ENCODE measurements around the gene CABLES2. TPM values are rescaled to one million over a fixed set of nuclear protein-coding genes. Genes with fewer than 3 reads are reported as not detected.
A peak's percentile ranks its signal among the peaks of the same experiment; 100 is the strongest.

The CABLES2 gene
- total and polyA plus RNA-seq, 9 of the 15 experiments (the other 6 are each of a cell fraction or from before 2014, with no cell fraction given): 0.46 to 4.2 (median 1.6) TPM

DNA sequence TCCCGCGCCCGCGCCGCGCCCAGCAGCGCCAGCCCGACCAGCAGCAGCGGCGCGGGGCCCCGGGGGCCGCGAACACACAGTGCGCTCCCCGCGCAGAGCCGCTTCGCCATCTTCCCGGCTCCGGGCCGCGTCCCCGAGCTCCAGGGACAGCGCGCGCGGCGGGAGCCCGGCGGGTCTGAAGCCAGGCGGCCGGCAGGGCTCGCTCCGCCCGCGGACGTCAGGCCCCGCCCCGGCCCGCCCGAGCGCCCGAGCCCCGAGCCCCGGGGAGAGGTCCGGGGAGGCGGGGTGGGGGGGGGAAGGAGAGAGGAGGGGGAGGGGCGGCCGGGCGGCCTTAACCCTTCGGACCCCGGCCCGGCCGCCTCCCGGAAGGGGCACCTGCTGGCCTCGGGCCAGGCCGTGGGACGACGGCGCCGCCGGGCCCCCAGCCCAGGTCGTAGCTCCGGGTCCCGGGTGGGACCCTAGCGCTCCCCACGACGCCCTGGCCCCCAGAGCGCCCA, 39.9 kb downstream of the CABLES2 start, which contains the start of gene LAMA5 (continued):
- TF ChIP-seq GATAD2B (IDR thresholded peaks at IDR 0.05; ENCODE audit: borderline replicate concordance): peak; percentile 75; the same call in 1 of the 2 replicates
- TF ChIP-seq KDM5B (IDR thresholded peaks at IDR 0.05; ENCODE audit: insufficient replicate concordance, low read depth, low read length): peak; percentile 32
- TF ChIP-seq SRSF1 (IDR thresholded peaks at IDR 0.05; ENCODE audit: low read depth, low read length): no peak
- no peak for TF ChIP-seq ADNP (tag; IDR thresholded peaks at IDR 0.05)
- TF ChIP-seq, protein P1, sequence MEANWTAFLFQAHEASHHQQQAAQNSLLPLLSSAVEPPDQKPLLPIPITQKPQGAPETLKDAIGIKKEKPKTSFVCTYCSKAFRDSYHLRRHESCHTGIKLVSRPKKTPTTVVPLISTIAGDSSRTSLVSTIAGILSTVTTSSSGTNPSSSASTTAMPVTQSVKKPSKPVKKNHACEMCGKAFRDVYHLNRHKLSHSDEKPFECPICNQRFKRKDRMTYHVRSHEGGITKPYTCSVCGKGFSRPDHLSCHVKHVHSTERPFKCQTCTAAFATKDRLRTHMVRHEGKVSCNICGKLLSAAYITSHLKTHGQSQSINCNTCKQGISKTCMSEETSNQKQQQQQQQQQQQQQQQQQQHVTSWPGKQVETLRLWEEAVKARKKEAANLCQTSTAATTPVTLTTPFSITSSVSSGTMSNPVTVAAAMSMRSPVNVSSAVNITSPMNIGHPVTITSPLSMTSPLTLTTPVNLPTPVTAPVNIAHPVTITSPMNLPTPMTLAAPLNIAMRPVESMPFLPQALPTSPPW (CRISPR knock-in tag; IDR thresholded peaks at IDR 0.05): peak; percentile 86
- no peak for TF ChIP-seq ZFP1 (CRISPR knock-in tag; IDR thresholded peaks at IDR 0.05)
- peak; percentile 11; the same call in 1 of the 2 replicates for TF ChIP-seq ZBTB7A (IDR thresholded peaks at IDR 0.05; ENCODE audit: borderline replicate concordance, control insufficient read depth, low read depth, low read length)
- TF ChIP-seq, protein P2, sequence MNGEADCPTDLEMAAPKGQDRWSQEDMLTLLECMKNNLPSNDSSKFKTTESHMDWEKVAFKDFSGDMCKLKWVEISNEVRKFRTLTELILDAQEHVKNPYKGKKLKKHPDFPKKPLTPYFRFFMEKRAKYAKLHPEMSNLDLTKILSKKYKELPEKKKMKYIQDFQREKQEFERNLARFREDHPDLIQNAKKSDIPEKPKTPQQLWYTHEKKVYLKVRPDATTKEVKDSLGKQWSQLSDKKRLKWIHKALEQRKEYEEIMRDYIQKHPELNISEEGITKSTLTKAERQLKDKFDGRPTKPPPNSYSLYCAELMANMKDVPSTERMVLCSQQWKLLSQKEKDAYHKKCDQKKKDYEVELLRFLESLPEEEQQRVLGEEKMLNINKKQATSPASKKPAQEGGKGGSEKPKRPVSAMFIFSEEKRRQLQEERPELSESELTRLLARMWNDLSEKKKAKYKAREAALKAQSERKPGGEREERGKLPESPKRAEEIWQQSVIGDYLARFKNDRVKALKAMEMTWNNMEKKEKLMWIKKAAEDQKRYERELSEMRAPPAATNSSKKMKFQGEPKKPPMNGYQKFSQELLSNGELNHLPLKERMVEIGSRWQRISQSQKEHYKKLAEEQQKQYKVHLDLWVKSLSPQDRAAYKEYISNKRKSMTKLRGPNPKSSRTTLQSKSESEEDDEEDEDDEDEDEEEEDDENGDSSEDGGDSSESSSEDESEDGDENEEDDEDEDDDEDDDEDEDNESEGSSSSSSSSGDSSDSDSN (IDR thresholded peaks at IDR 0.05; ENCODE audit: borderline replicate concordance in 1 of 2, low read depth in 2 of 2, low read length in 2 of 2): peak; percentile 41 to 70; a peak in 1 of 4 replicates
- no peak for TF ChIP-seq SMAD2 (IDR thresholded peaks at IDR 0.05; ENCODE audit: low read depth, low read length)
- no peak for TF ChIP-seq ZNF707 (CRISPR knock-in tag; conservative IDR thresholded peaks at IDR 0.05)
- TF ChIP-seq RBM14 (IDR thresholded peaks at IDR 0.05; ENCODE audit: borderline replicate concordance, insufficient read depth, low read depth, low read length): no peak
- TF ChIP-seq NCOR1 (IDR thresholded peaks at IDR 0.05): no peak

Measured in K562 (cell line).